Smooth muscle cell (in vitro differentiated cells): Measurements from ENCODE around the gene BMPER. TPM values are rescaled to one million over a fixed set of nuclear protein-coding genes. Genes with fewer than 3 reads are reported as not detected.

Experiments used
- DNase-seq: peaks from one replicate; lab custom pipeline; 2025; ENCODE audit not compliant: unreplicated experiment; lab: John Stamatoyannopoulos, UW
- H2AFZ ChIP-seq: fragments of 200-600 bp; sonication (generic); 2 replicates; pipeline ENCODE4 v1.6.0; 2016; ENCODE audit warnings: antibody characterized with exemption, low read depth, mild to moderate bottlenecking
- H3F3A ChIP-seq: fragments of 200-600 bp; sonication (generic); 2 replicates; pipeline ENCODE4 v1.6.0; 2017; ENCODE audit warnings: antibody characterized with exemption, low read depth
- H3K27ac ChIP-seq: fragments of 200-600 bp; sonication (generic); 2 replicates; pipeline ENCODE4 v1.5.1; 2016; ENCODE audit warnings: low read depth, mild to moderate bottlenecking
- H3K27me3 ChIP-seq: fragments of 200-600 bp; sonication (generic); 2 replicates; pipeline ENCODE4 v1.6.1; 2016; ENCODE audit warnings: low read depth, mild to moderate bottlenecking
- H3K36me3 ChIP-seq: fragments of 200-600 bp; sonication (generic); 2 replicates; pipeline ENCODE4 v1.5.1; 2016; ENCODE audit warnings: low read depth
- H3K4me1 ChIP-seq: fragments of 200-600 bp; sonication (generic); 2 replicates; pipeline ENCODE4 v1.5.1; 2016; ENCODE audit warnings: low read depth
- H3K4me2 ChIP-seq: fragments of 200-600 bp; sonication (generic); 2 replicates; pipeline ENCODE4 v1.6.0; 2016; ENCODE audit warnings: mild to moderate bottlenecking
- H3K4me3 ChIP-seq: fragments of 200-600 bp; sonication (generic); 2 replicates; pipeline ENCODE4 v1.5.1; 2016; ENCODE audit warnings: mild to moderate bottlenecking
- H3K79me2 ChIP-seq: fragments of 200-600 bp; sonication (generic); 2 replicates; pipeline ENCODE4 v1.6.0; 2016; ENCODE audit warnings: low read depth, mild to moderate bottlenecking
- H3K9ac ChIP-seq: fragments of 200-600 bp; sonication (generic); 2 replicates; pipeline ENCODE4 v1.6.0; 2016; ENCODE audit warnings: low read depth
- H3K9me3 ChIP-seq: fragments of 200-600 bp; sonication (generic); replicated peaks from 2 replicates; pipeline ENCODE4 v1.5.1; 2016; ENCODE audit warnings: low read depth
- H4K20me1 ChIP-seq: fragments of 200-600 bp; sonication (generic); 2 replicates; pipeline ENCODE4 v1.6.0; 2016; ENCODE audit warnings: low read depth
- CTCF ChIP-seq: fragments of 200-600 bp; sonication (generic); IDR thresholded peaks from 2 replicates; pipeline ENCODE4 v1.5.1; 2017; ENCODE audit warnings: borderline replicate concordance, mild to moderate bottlenecking, antibody characterized with exemption; ENCODE audit not compliant: insufficient read depth, poor library complexity, severe bottlenecking
- WGBS: methylation state at CpG from one replicate; pipeline ENCODE4 v1.1.7; 2016; ENCODE audit warnings: low lambda C conversion rate; 5-methylcytosine and 5-hydroxymethylcytosine counted together
- polyA plus RNA-seq: library from polyadenylated mRNA; unstranded; fragments of >200 nt; fragmentation: Nextera tagmentation; extraction: Ambion mirVana; gene quantifications from 2 replicates; pipeline ENCODE4 v1.2.1, GENCODE V29; 2016
- total RNA-seq: library from RNA; depleted of rRNA; stranded (reverse); fragments of >200 nt; gene quantifications from 2 replicates; pipeline ENCODE4 v1.2.3, GENCODE V29; 2014

The BMPER gene
- total and polyA plus RNA-seq, 2 experiments from 2014 or later = 3.0 to 21.9 TPM

DNA sequence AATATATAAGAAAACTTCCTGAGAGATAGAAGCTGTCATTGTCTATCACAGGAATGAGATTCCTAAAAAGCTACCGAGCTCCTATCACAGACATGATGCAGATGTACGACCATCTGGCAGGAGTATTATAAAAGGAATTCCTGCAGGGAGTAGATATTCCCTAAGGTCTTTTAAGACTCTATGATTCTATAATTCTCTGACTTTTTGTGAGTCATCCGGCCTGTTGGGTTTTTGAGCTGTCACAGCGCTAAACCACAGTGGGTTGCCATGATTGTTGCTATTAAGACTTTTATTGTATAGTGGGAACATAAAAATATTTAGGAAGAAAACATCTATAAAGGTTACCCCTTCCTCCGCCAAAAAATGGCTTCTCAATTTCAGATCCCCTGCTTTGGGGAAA is 223.4 kb downstream of the BMPER start:
- Histone ChIP-seq H3K4me1 (no peaks in the 10 kb centered on the region), H3K36me3 (peaks cover 2% of the 10 kb centered on the region), H3K4me2 (no peak overlapping the region), H4K20me1 (no peaks in the 10 kb centered on the region), H3K9me3 (peaks cover 13% of the 10 kb centered on the region), H3K4me3 (no peak overlapping the region), H3K79me2 (no peaks in the 10 kb centered on the region), H3K9ac (no peak overlapping the region), H3K27ac (peak overlapping the region; percentile 23), H3K27me3 (no peaks in the 10 kb centered on the region), H2AFZ (no peak overlapping the region), H3F3A (no peaks in the 10 kb centered on the region)
- DNase-seq = no peak
- 37% methylated on average over 5 of the region's 5 CpGs for WGBS
- TF ChIP-seq CTCF = no peak

GRCh38 chr7:34130558-34131295 is 225.4 kb downstream of the BMPER start:
- Histone ChIP-seq H3K27ac (no peak overlapping the region), H3K4me3 (no peak overlapping the region), H4K20me1 (no peaks in the 10 kb centered on the region), H3K79me2 (no peaks in the 10 kb centered on the region), H2AFZ (no peak overlapping the region), H3K27me3 (no peaks in the 10 kb centered on the region), H3K9ac (no peak overlapping the region), H3K36me3 (no peaks in the 10 kb centered on the region), H3K9me3 (no peaks in the 10 kb centered on the region), H3F3A (peaks cover 4% of the 10 kb centered on the region), H3K4me1 (peaks cover 3% of the 10 kb centered on the region), H3K4me2 (no peak overlapping the region)
- no peak for DNase-seq
- no peak for TF ChIP-seq CTCF
- 76% methylated on average over 5 of the region's 5 CpGs for WGBS

GRCh38 chr7:34131371-34131770 is 226.0 kb downstream of the BMPER start:
- Histone ChIP-seq H2AFZ (no peak overlapping the region), H3K27me3 (no peaks in the 10 kb centered on the region), H3K4me3 (no peak overlapping the region), H3K27ac (no peak overlapping the region), H3K36me3 (no peaks in the 10 kb centered on the region), H3K9ac (no peak overlapping the region), H4K20me1 (no peaks in the 10 kb centered on the region), H3F3A (peaks cover 4% of the 10 kb centered on the region), H3K79me2 (no peaks in the 10 kb centered on the region), H3K4me2 (no peak overlapping the region), H3K4me1 (peaks cover 3% of the 10 kb centered on the region), H3K9me3 (no peaks in the 10 kb centered on the region)
- TF ChIP-seq CTCF = no peak
- WGBS = 67% methylated on average over 9 of the region's 9 CpGs
- DNase-seq = no peak
